NB4 (cell line): ENCODE results near the gene MIEN1.

Source experiments
- DNase-seq: peaks from one replicate; pipeline ENCODE4 v3.0.0; 2010; ENCODE audit warnings: low read depth
- H3K4me3 ChIP-seq: one replicate; pipeline ENCODE4 v1.5.1; 2011; ENCODE audit warnings: mild to moderate bottlenecking, low read depth, low read length, moderate library complexity
- MYC ChIP-seq: IDR thresholded peaks from 2 replicates; pipeline ENCODE4 v1.6.1; 2011; ENCODE audit warnings: low read depth, low read length
- POLR2A ChIP-seq: IDR thresholded peaks from 2 replicates; pipeline ENCODE4 v1.6.1; 2011; ENCODE audit warnings: mild to moderate bottlenecking; ENCODE audit not compliant: insufficient read length; ENCODE audit errors: extremely low read depth
- TF ChIP-seq, protein P1 (sequence below): IDR thresholded peaks from one replicate; pipeline ENCODE4 v1.5.1; 2012; ENCODE audit warnings: low read depth, low read length
- TF ChIP-seq, protein P2 (sequence below): IDR thresholded peaks from 2 replicates; pipeline ENCODE4 v1.6.1; 2011; ENCODE audit warnings: low read depth, low read length

The MIEN1 gene

DNA sequence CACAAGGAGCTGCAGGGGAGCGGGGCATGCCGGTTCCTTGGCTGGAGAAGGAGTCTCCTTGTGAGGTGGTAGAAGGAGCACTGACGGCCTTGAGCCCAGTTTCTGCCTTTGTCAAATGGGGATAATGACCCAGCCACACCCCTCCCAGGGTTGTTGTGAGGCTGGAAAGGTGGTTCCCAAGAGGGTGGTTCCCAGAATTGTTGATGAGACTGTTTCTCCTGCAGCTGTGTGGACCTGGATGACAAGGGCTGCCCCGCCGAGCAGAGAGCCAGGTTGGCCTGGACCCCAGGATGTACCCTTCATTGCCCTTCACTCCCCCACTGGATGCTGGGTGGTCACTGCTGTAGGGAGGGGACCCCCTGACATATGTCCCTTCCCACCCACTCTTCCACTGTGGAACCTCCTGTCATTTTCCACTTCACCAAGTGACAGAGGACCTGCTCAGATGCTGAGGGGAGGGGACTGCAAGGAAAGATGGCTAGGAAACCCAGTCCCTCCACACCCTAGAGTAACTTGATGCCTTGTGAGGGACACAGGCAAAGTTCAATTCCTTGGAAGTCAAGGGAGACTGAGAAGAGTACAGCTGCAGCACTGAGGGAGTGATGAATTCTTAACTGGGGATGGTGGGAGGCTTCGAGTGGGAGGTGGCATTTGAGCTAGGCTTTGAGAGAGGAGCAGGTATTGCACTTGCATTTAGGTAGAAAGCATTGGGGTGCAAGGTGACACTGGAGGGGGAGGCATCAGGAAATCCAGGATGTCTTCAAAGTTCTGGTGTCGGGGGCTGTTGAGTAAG is 10.6 kb downstream of the MIEN1 start:
- no peak overlapping the region for H3K4me3 ChIP-seq
- no peak for DNase-seq
- TF ChIP-seq, protein P1, sequence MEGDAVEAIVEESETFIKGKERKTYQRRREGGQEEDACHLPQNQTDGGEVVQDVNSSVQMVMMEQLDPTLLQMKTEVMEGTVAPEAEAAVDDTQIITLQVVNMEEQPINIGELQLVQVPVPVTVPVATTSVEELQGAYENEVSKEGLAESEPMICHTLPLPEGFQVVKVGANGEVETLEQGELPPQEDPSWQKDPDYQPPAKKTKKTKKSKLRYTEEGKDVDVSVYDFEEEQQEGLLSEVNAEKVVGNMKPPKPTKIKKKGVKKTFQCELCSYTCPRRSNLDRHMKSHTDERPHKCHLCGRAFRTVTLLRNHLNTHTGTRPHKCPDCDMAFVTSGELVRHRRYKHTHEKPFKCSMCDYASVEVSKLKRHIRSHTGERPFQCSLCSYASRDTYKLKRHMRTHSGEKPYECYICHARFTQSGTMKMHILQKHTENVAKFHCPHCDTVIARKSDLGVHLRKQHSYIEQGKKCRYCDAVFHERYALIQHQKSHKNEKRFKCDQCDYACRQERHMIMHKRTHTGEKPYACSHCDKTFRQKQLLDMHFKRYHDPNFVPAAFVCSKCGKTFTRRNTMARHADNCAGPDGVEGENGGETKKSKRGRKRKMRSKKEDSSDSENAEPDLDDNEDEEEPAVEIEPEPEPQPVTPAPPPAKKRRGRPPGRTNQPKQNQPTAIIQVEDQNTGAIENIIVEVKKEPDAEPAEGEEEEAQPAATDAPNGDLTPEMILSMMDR = no peak
- TF ChIP-seq, protein P2, sequence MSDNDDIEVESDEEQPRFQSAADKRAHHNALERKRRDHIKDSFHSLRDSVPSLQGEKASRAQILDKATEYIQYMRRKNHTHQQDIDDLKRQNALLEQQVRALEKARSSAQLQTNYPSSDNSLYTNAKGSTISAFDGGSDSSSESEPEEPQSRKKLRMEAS = no peak
- no peak for TF ChIP-seq MYC
- no peak for TF ChIP-seq POLR2A

- no peak overlapping the region for H3K4me3 ChIP-seq
- TF ChIP-seq POLR2A (no peak), MYC (no peak)
- TF ChIP-seq, protein P2 = no peak
- TF ChIP-seq, protein P1 = no peak
- no peak for DNase-seq
Observed at GRCh38 chr17:39717660-39718059, 12.7 kb downstream of the MIEN1 start.

DNA sequence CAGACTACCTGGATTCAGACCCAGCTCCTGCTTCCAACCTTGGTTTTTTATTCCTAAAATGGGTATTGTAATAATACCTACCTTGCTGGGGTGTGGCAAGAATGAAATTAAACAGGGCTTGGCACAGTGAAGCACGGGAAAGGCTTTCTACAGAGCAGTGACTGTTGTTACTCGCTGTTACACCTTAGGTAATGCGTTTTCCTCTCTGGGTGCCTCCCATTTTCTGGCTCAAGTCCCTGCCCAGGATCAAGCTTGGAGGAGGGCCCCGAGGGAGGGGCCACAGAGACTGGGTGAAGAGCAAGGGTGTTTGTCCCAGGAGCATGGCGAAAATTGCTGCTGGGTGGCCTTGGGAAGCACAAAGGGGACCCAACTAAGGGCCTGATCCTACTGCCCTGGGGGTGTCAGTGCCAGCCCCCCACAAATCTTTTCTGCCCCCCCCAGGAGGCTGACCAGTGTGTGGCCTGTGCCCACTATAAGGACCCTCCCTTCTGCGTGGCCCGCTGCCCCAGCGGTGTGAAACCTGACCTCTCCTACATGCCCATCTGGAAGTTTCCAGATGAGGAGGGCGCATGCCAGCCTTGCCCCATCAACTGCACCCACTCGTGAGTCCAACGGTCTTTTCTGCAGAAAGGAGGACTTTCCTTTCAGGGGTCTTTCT is 13.3 kb downstream of the MIEN1 start:
- DNase-seq = no peak
- H3K4me3 ChIP-seq = no peak overlapping the region
- TF ChIP-seq POLR2A (no peak), MYC (no peak)
- TF ChIP-seq, protein P1 = no peak
- TF ChIP-seq, protein P2 = no peak

DNA sequence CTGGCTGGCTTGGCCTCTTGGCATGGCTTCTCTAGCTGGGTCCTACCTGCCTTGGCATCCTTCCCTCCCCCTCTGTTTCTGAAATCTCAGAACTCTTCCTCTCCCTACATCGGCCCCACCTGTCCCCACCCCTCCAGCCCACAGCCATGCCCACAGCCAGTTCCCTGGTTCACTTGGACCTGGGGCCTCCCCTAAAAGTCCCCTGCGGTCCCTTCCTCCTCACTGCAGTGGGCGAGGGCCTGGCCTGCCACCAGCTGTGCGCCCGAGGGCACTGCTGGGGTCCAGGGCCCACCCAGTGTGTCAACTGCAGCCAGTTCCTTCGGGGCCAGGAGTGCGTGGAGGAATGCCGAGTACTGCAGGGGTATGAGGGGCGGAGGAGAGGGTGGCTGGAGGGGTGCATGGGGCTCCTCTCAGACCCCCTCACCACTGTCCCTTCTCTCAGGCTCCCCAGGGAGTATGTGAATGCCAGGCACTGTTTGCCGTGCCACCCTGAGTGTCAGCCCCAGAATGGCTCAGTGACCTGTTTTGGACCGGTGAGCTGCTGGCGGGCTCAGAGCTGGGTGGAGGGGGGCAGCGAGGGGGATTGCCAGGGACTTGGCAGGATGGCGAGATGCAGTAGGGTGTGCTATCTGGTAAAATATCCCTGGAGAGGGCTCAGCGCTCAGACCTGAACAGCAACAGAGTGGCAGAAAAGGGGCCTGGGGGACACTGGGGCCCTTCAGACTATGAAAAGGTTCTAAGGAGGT is 14.1 kb downstream of the MIEN1 start:
- TF ChIP-seq, protein P2 = no peak
- TF ChIP-seq, protein P1 = no peak
- TF ChIP-seq POLR2A (no peak), MYC (no peak)
- no peak overlapping the region for H3K4me3 ChIP-seq
- no peak for DNase-seq

DNA sequence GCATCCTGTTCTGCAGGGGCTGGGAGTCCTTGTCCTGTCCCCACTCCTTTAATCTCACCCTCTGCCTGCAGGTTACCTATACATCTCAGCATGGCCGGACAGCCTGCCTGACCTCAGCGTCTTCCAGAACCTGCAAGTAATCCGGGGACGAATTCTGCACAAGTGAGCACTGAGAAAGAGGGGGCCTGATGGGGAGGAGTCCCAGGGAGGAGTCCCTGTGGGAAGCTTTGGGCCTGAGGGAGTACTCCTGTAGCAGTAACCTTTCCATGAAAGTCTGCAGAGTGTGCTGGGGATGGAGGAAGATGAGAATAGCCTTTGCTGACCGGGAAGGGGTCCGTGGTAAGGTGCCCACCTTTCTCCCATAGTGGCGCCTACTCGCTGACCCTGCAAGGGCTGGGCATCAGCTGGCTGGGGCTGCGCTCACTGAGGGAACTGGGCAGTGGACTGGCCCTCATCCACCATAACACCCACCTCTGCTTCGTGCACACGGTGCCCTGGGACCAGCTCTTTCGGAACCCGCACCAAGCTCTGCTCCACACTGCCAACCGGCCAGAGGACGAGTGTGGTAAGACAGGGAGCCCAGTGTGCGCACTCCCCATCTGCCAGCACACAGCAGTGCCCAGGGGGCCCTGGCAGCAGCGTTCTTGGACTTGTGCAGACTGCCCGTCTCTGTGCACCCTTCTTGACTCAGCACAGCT is 14.8 kb downstream of the MIEN1 start:
- DNase-seq = no peak
- TF ChIP-seq, protein P2 = no peak
- TF ChIP-seq, protein P1 = no peak
- TF ChIP-seq MYC = no peak
- no peak for TF ChIP-seq POLR2A
- H3K4me3 ChIP-seq = no peak overlapping the region
